ENCODE measurements around the gene METTL9.

GRCh38 chr16:21598701-21599121, 666 bp upstream of the METTL9 start:
- TF ChIP-seq POLR2A (IDR thresholded peaks at IDR 0.05; ENCODE audit: low read depth, low read length) (no peak), POLR2AphosphoS5 (IDR thresholded peaks at IDR 0.05; ENCODE audit: low read depth, low read length) (no peak), TAF1 (IDR thresholded peaks at IDR 0.05; ENCODE audit: borderline replicate concordance, low read depth, low read length) (no peak)
